HG03378 (cell line): Measurements from ENCODE around the gene TXNL1.
"Not testable (repeated sequence)": the region's sequence is repeated elsewhere in the genome, so short reads cannot be mapped to it uniquely, and the experiment has no call there.

Source experiments
- ATAC-seq: cut with Tn5 transposase; IDR thresholded peaks from one replicate; pipeline ENCODE4 v1.9.1; 2021; ENCODE audit warnings: mild to moderate bottlenecking, moderate library complexity; ENCODE audit not compliant: unreplicated experiment

The TXNL1 gene

GRCh38 chr18:56572267-56572666 lies 66.1 kb downstream of the TXNL1 start:
- ATAC-seq = not testable (repeated sequence)

- ATAC-seq = no peak
Measured at GRCh38 chr18:56570978-56571377, 67.4 kb downstream of the TXNL1 start.

GRCh38 chr18:56569416-56569815 lies 69.0 kb downstream of the TXNL1 start:
- ATAC-seq = no peak

GRCh38 chr18:56568986-56569385 lies 69.4 kb downstream of the TXNL1 start:
- ATAC-seq = no peak

- ATAC-seq = no peak
Measured at GRCh38 chr18:56565551-56566345, 72.6 kb downstream of the TXNL1 start.

GRCh38 chr18:56565046-56565445 lies 73.3 kb downstream of the TXNL1 start:
- no peak for ATAC-seq

GRCh38 chr18:56563568-56563967 lies 74.8 kb downstream of the TXNL1 start:
- no peak for ATAC-seq

GRCh38 chr18:56562479-56562878 lies 75.9 kb downstream of the TXNL1 start:
- no peak for ATAC-seq

- no peak for ATAC-seq
Measured at GRCh38 chr18:56560992-56561391, 77.4 kb downstream of the TXNL1 start.

GRCh38 chr18:56559044-56559443 lies 79.3 kb downstream of the TXNL1 start:
- no peak for ATAC-seq

- no peak for ATAC-seq
Measured at GRCh38 chr18:56556907-56557306, 81.5 kb downstream of the TXNL1 start.

GRCh38 chr18:56550121-56550520 lies 88.3 kb downstream of the TXNL1 start:
- no peak for ATAC-seq
